KMS-11 (cell line): ENCODE measurements around the gene SOX21.
A peak's percentile ranks its signal among the peaks of the same experiment; 100 is the strongest.

Experiments
- H2AFZ ChIP-seq: fragments of 200-600 bp; sonication (generic); 2 replicates; pipeline ENCODE4 v1.6.1; 2016; ENCODE audit warnings: antibody characterized with exemption, mixed run types, low read depth
- H3K27ac ChIP-seq: fragments of 200-600 bp; sonication (generic); 2 replicates; pipeline ENCODE4 v1.6.1; 2016; ENCODE audit warnings: mild to moderate bottlenecking, mixed run types
- H3K27me3 ChIP-seq: fragments of 200-600 bp; sonication (generic); 2 replicates; pipeline ENCODE4 v1.6.1; 2017; ENCODE audit warnings: mild to moderate bottlenecking, low read depth, mixed run types, moderate library complexity; ENCODE audit not compliant: insufficient read depth
- H3K36me3 ChIP-seq: fragments of 200-600 bp; sonication (generic); 2 replicates; pipeline ENCODE4 v1.6.1; 2017; ENCODE audit warnings: mild to moderate bottlenecking, mixed run types; ENCODE audit not compliant: insufficient read depth
- H3K4me1 ChIP-seq: fragments of 200-600 bp; sonication (generic); 2 replicates; pipeline ENCODE4 v1.6.1; 2016; ENCODE audit warnings: mild to moderate bottlenecking, low read depth, mixed run types; ENCODE audit not compliant: poor library complexity, severe bottlenecking
- H3K4me2 ChIP-seq: fragments of 200-600 bp; sonication (generic); 2 replicates; pipeline ENCODE4 v1.7.0; 2016; ENCODE audit warnings: mild to moderate bottlenecking, mixed run types
- H3K4me3 ChIP-seq: fragments of 200-600 bp; sonication (generic); IDR thresholded peaks from 2 replicates; pipeline ENCODE4 v1.6.1; 2017; ENCODE audit warnings: low read depth, low read length, mixed read lengths; ENCODE audit not compliant: insufficient read depth
- H3K79me2 ChIP-seq: fragments of 200-600 bp; sonication (generic); 2 replicates; pipeline ENCODE4 v1.6.1; 2016; ENCODE audit warnings: low read depth, mixed run types; ENCODE audit not compliant: insufficient read depth
- H3K9ac ChIP-seq: fragments of 200-600 bp; sonication (generic); 2 replicates; pipeline ENCODE4 v1.6.1; 2016; ENCODE audit warnings: mild to moderate bottlenecking, mixed run types
- H4K20me1 ChIP-seq: fragments of 200-600 bp; sonication (generic); 2 replicates; pipeline ENCODE4 v1.6.1; 2016; ENCODE audit warnings: mild to moderate bottlenecking, mixed run types; ENCODE audit not compliant: insufficient read depth
- CTCF ChIP-seq: fragments of 200-600 bp; sonication (generic); conservative IDR thresholded peaks from 2 replicates; pipeline ENCODE4 v1.6.1; 2017; ENCODE audit warnings: low read depth, mild to moderate bottlenecking, antibody characterized with exemption, low read length, moderate library complexity, mixed read lengths

The SOX21 gene

GRCh38 chr13:94660695-94661326, 51.5 kb downstream of the SOX21 start:
- Histone ChIP-seq H3K79me2 (no peaks in the 10 kb centered on the region), H3K27me3 (no peaks in the 10 kb centered on the region), H4K20me1 (no peaks in the 10 kb centered on the region), H3K27ac (peak overlapping the region; percentile 31; the same call in 1 of the 2 replicates), H3K9ac (no peak overlapping the region), H2AFZ (peak overlapping the region; percentile 48; the same call in 1 of the 2 replicates), H3K36me3 (no peaks in the 10 kb centered on the region), H3K4me2 (peak overlapping the region; percentile 25; the same call in 1 of the 2 replicates), H3K4me3 (no peak overlapping the region), H3K4me1 (peaks cover 42% of the 10 kb centered on the region)
- peak; percentile 50; the same call in 1 of the 2 replicates for TF ChIP-seq CTCF
